Gastroesophageal sphincter (tissue), 4 donors: ENCODE measurements around the gene NLRX1. TPM values are rescaled to one million over a fixed set of nuclear protein-coding genes. Genes with fewer than 3 reads are reported as not detected.

Experiments used
- ATAC-seq: fragments of 150-250 bp; one replicate; pipeline ENCODE4 v1.9.1; 2016; ENCODE audit warnings: mild to moderate bottlenecking, moderate library complexity
- H3K27ac ChIP-seq, 4 donors: fragments of 200-600 bp; sonication (generic) in 3 of 4; 1 replicate in 3 of 4; 2 replicates in 1 of 4; pipeline ENCODE4 v1.5.1; 2016 to 2019
- H3K27me3 ChIP-seq: fragments of 200-600 bp; sonication (generic); one replicate; pipeline ENCODE4 v1.5.1; 2019
- H3K36me3 ChIP-seq, 2 donors: fragments of 200-600 bp; sonication (generic); one replicate each; pipeline ENCODE4 v1.5.1; 2019; ENCODE audit warnings: control low read depth in 1 of 2
- H3K4me1 ChIP-seq, 3 donors: fragments of 200-600 bp; sonication (generic); 1 replicate in 2 of 3; 2 replicates in 1 of 3; pipeline ENCODE4 v1.5.1; 2016 to 2019; ENCODE audit warnings: control low read depth in 2 of 3
- H3K4me3 ChIP-seq, 2 donors: fragments of 200-600 bp; sonication (generic); one replicate each; pipeline ENCODE4 v1.5.1; 2019; ENCODE audit warnings: mild to moderate bottlenecking in 1 of 2, moderate library complexity in 1 of 2
- H3K9me3 ChIP-seq, 3 donors: fragments of 200-600 bp; sonication (generic); one replicate each; pipeline ENCODE4 v1.5.1; 2017 to 2019; ENCODE audit warnings: control low read depth in 2 of 3
- CTCF ChIP-seq, 4 experiments: fragments of 200-600 bp in 2 of 4; fragments of 450-650 bp in 2 of 4; sonication (generic) in 1 of 4; IDR thresholded peaks; one replicate each; pipeline ENCODE4 v1.5.1; 2017 to 2019; ENCODE audit warnings: antibody characterized with exemption in 4 of 4, mild to moderate bottlenecking in 2 of 4, moderate library complexity in 2 of 4
- EP300 ChIP-seq: sonication (generic); formaldehyde crosslinking; IDR thresholded peaks from one replicate; pipeline ENCODE4 v1.6.1; 2017; ENCODE audit warnings: antibody characterized with exemption, mild to moderate bottlenecking
- POLR2A ChIP-seq, 2 donors: fragments of 450-650 bp; IDR thresholded peaks; one replicate each; pipeline ENCODE4 v1.6.1; 2017; ENCODE audit warnings: antibody characterized with exemption in 2 of 2, mild to moderate bottlenecking in 2 of 2, moderate library complexity in 1 of 2
- POLR2AphosphoS5 ChIP-seq: sonication (generic); formaldehyde crosslinking; IDR thresholded peaks from one replicate; pipeline ENCODE4 v1.6.1; 2017; ENCODE audit warnings: antibody characterized with exemption
- WGBS, 2 donors: methylation state at CpG; one replicate each; pipeline ENCODE4 v1.1.5; 2018; ENCODE audit warnings: low coverage in 1 of 2; 5-methylcytosine and 5-hydroxymethylcytosine counted together
- total RNA-seq, 4 donors: library from RNA; depleted of rRNA; stranded (reverse); fragments of >200 nt; gene quantifications; one replicate each; pipeline ENCODE4 v1.1.0, GENCODE V29; 2016

Gene NLRX1
- total RNA-seq, 4 donors from 2014 or later: 12.1 to 41.4 (median 17.7) TPM

DNA sequence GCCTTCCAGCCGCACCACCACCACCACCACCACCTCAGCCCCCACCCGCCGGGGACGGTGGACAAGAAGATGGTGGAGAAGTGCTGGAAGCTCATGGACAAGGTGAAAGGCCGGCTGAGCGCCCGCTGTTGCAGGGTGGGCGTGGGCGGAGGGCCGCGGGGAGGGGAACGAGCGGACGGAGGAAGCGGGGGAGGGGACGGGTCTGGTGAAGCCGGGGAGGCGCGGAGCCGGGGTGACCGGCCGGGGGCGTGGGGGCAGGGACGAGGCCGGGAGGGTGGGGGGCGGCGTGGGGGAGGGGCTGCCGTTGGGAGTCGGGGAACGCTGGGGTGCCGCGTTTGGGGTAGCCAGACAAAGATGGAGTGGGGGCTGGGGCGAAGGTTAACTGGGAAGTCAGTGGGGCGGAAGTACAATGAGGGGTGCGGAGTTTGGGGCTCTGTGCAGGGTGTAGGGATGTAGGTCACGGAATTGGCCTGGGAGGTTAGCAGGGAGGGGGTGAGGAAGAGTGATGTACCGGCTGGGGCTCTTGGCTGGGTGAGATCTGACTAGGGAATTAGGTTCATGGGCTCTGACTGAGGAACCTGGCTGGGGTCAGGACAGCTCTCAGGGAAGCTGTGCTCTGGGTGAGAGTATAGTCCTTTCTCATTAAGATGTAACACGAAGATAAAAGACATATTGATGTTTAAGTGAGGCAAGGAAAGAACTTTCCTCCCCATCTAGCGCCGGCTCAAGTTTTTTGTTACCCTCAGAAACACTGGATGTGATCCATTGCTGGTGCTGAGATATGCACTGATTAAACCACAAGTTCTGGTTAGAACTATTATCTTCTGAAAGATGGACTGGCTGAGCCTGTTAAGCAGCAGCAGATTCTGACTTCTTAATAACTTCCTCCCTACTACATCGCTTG, 38.2 kb downstream of the NLRX1 start:
- H3K27me3 ChIP-seq: no peaks in the 10 kb centered on the region
- no peak for TF ChIP-seq POLR2A (IDR thresholded peaks at IDR 0.05)
- H3K4me3 ChIP-seq: peak overlapping the region; percentile 63 to 96
- peak; percentile 20 for ATAC-seq
- H3K4me1 ChIP-seq: peaks cover 0 to 50% (median 0%) of the 10 kb centered on the region in 3 donors
- H3K9me3 ChIP-seq: no peaks in the 10 kb centered on the region
- H3K36me3 ChIP-seq: no peaks in the 10 kb centered on the region
- H3K27ac ChIP-seq: peak overlapping the region; percentile 70 to 96 (median 95)
- WGBS, 2 donors: 0 to 1% methylated on average over 10 to 13 of the region's 41 CpGs

GRCh38 chr11:119207415-119207960, 39.0 kb downstream of the NLRX1 start:
- peak overlapping the region in 3 of 4 donors; percentile 95 to 96 (median 95) for H3K27ac ChIP-seq
- peak overlapping the region; percentile 63 to 96 for H3K4me3 ChIP-seq
- H3K9me3 ChIP-seq: no peaks in the 10 kb centered on the region
- no peaks in the 10 kb centered on the region for H3K36me3 ChIP-seq
- no peak for TF ChIP-seq POLR2A (IDR thresholded peaks at IDR 0.05)
- no peak for TF ChIP-seq POLR2AphosphoS5
- no peaks in the 10 kb centered on the region for H3K27me3 ChIP-seq
- no peak for ATAC-seq
- 15 to 16% methylated on average over 11 of the region's 11 CpGs for WGBS, 2 donors
- peaks cover 0 to 53% (median 0%) of the 10 kb centered on the region in 3 donors for H3K4me1 ChIP-seq

GRCh38 chr11:119209186-119209585, 40.7 kb downstream of the NLRX1 start:
- Histone ChIP-seq H3K36me3 (no peaks in the 10 kb centered on the region), H3K27me3 (no peaks in the 10 kb centered on the region), H3K9me3 (no peaks in the 10 kb centered on the region), H3K27ac (no peak overlapping the region), H3K4me1 (peaks cover 0 to 61% (median 0%) of the 10 kb centered on the region in 3 donors), H3K4me3 (no peak overlapping the region)
- no peak for TF ChIP-seq EP300
- TF ChIP-seq POLR2AphosphoS5: no peak
- no peak for TF ChIP-seq CTCF (IDR thresholded peaks at IDR 0.05)
- TF ChIP-seq POLR2A (IDR thresholded peaks at IDR 0.05): no peak
- no peak for ATAC-seq
- 86 to 93% methylated on average over 2 to 7 of the region's 7 CpGs for WGBS, 2 donors

- 79 to 100% methylated on average over 2 to 3 of the region's 3 CpGs for WGBS, 2 donors
- Histone ChIP-seq H3K4me3 (no peak overlapping the region), H3K36me3 (no peaks in the 10 kb centered on the region), H3K27me3 (no peaks in the 10 kb centered on the region), H3K9me3 (no peaks in the 10 kb centered on the region), H3K27ac (no peak overlapping the region), H3K4me1 (peaks cover 0 to 57% (median 0%) of the 10 kb centered on the region in 3 donors)
- no peak for ATAC-seq
- TF ChIP-seq EP300 (no peak), POLR2A (IDR thresholded peaks at IDR 0.05) (no peak), POLR2AphosphoS5 (no peak), CTCF (IDR thresholded peaks at IDR 0.05) (no peak)
Observed at GRCh38 chr11:119210050-119210449, 41.5 kb downstream of the NLRX1 start.

DNA sequence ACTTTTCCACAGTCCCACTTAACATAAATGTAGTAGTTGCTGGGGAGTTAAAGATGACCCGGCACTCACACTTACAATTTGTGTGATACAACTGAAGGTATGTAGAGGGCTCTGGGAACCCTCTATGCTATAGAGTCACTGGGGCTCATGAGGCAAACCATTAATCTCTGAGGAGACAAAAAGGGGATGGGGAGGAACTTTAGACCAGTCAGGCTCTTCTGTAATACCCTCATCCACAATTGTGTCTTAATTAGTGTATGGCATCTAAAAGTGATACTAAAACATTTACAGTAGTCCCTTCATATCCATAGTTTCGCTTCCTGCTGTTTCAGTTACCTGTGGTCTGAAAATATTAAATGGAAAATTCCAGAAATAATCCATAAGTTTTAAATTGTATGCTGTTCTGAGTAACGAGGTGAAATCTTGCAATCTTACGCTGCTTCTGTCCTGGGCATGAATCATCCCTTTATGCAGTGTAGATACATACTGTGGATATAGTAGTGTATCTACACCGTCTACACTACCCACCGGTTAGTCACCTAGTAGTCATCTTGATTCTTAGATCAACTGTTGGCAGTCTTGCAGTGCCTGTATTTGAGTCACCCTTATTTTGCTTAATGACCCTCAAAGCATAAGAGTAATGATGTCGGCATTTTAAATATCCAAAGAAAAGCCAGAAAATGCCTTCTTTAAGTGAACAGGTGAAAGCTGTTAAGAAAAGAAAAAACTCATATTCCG, 49.8 kb downstream of the NLRX1 start:
- H3K27me3 ChIP-seq: no peaks in the 10 kb centered on the region
- ATAC-seq: no peak

More for the DNA sequence above, 49.8 kb downstream of the NLRX1 start:
- no peaks in the 10 kb centered on the region for H3K36me3 ChIP-seq
- H3K9me3 ChIP-seq: no peaks in the 10 kb centered on the region
- no peak overlapping the region for H3K4me3 ChIP-seq
- WGBS, 2 donors: 64 to 84% methylated on average over 8 of the region's 8 CpGs
- no peak overlapping the region for H3K27ac ChIP-seq
- peaks cover 0 to 22% (median 8%) of the 10 kb centered on the region in 3 donors for H3K4me1 ChIP-seq
- TF ChIP-seq EP300: no peak
- no peak for TF ChIP-seq CTCF (IDR thresholded peaks at IDR 0.05)
- no peak for TF ChIP-seq POLR2A (IDR thresholded peaks at IDR 0.05)
- peak; percentile 20 for TF ChIP-seq POLR2AphosphoS5
